ENCODE data around the gene ATP6AP2. TPM values are rescaled to one million over a fixed set of nuclear protein-coding genes. Genes with fewer than 3 reads are reported as not detected.

ATP6AP2 gene
- total and polyA plus RNA-seq, 2 experiments from 2014 or later, result 80.1 to 88.7 TPM

- H3K4me1 Mint-ChIP-seq, result peaks cover 6% of the 10 kb centered on the region; the same call in 1 of the 3 replicates
- no peak for ATAC-seq
- peaks cover 29% of the 10 kb centered on the region for H3K79me2 ChIP-seq (replicated peaks; ENCODE audit: insufficient read depth)
These were observed 1.6 kb upstream of the ATP6AP2 start for GRCh38 chrX:40579141-40579540.

GRCh38 chrX:40579900-40580536 is 752 bp upstream of the ATP6AP2 start:
- no peaks in the 10 kb centered on the region for H3K9me2 ChIP-seq (ENCODE audit: insufficient read depth)
- no peaks in the 10 kb centered on the region for H3K4me1 ChIP-seq (ENCODE audit: insufficient read depth)
- H3K27ac ChIP-seq (ENCODE audit: low read depth), result no peak overlapping the region
- peaks cover 38% of the 10 kb centered on the region for H3K79me2 ChIP-seq (replicated peaks; ENCODE audit: insufficient read depth)
- Mint-ChIP-seq H3K27me3 (ENCODE audit: insufficient read depth, low read depth, poor library complexity) (no peaks in the 10 kb centered on the region), H3K36me3 (ENCODE audit: low read depth) (no peaks in the 10 kb centered on the region), H3K4me1 (peaks cover 6% of the 10 kb centered on the region; the same call in 1 of the 3 replicates), H3K27ac (no peak overlapping the region), H3K4me3 (peak overlapping the region; percentile 83), H3K9me3 (no peaks in the 10 kb centered on the region)
- 0 out of 2 replicates have a peak overlapping the region, but pooled peaks have one; percentile 52 for H2AFZ ChIP-seq
- H3K4me3 ChIP-seq, result peak overlapping the region; percentile 71
- ATAC-seq, result peak; percentile 59
- DNase-seq (ENCODE audit: low spot score), result peak; percentile 51
- peak overlapping the region; percentile 73 for H3K4me2 ChIP-seq
- no peaks in the 10 kb centered on the region for H3K27me3 ChIP-seq (ENCODE audit: insufficient read depth)
- H4K20me1 ChIP-seq (replicated peaks; ENCODE audit: insufficient read depth), result no peaks in the 10 kb centered on the region; the same call in 1 of the 2 replicates
- no peaks in the 10 kb centered on the region for H3K36me3 ChIP-seq (ENCODE audit: insufficient read depth)
- no peaks in the 10 kb centered on the region for H3F3A ChIP-seq (replicated peaks; ENCODE audit: low read depth)
- TF ChIP-seq CTCF (conservative IDR thresholded peaks at IDR 0.05; ENCODE audit: low read depth in 2 of 2) (no peak), REST (IDR thresholded peaks at IDR 0.05; ENCODE audit: unreplicated experiment) (no peak), EZH2 (IDR thresholded peaks at IDR 0.05; ENCODE audit: low read depth, unreplicated experiment) (no peak), JUNB (IDR thresholded peaks at IDR 0.05; ENCODE audit: unreplicated experiment) (no peak), STAT1 (IDR thresholded peaks at IDR 0.05; ENCODE audit: unreplicated experiment) (no peak)

More at GRCh38 chrX:40579141-40579540, 1.6 kb upstream of the ATP6AP2 start:
- Mint-ChIP-seq H3K27ac (no peak overlapping the region), H3K4me3 (no peak overlapping the region), H3K27me3 (ENCODE audit: insufficient read depth, low read depth, poor library complexity) (no peaks in the 10 kb centered on the region), H3K36me3 (ENCODE audit: low read depth) (no peaks in the 10 kb centered on the region), H3K9me3 (no peaks in the 10 kb centered on the region)
- no peak for DNase-seq (ENCODE audit: low spot score)
- Histone ChIP-seq H4K20me1 (replicated peaks; ENCODE audit: insufficient read depth) (no peaks in the 10 kb centered on the region; the same call in 1 of the 2 replicates), H3K27me3 (ENCODE audit: insufficient read depth) (no peaks in the 10 kb centered on the region), H3K4me3 (no peak overlapping the region), H3F3A (replicated peaks; ENCODE audit: low read depth) (no peaks in the 10 kb centered on the region), H2AFZ (no peak overlapping the region), H3K9me2 (ENCODE audit: insufficient read depth) (no peaks in the 10 kb centered on the region), H3K4me1 (ENCODE audit: insufficient read depth) (no peaks in the 10 kb centered on the region), H3K27ac (ENCODE audit: low read depth) (no peak overlapping the region), H3K36me3 (ENCODE audit: insufficient read depth) (no peaks in the 10 kb centered on the region), H3K4me2 (no peak overlapping the region)
- TF ChIP-seq NANOG (IDR thresholded peaks at IDR 0.05; ENCODE audit: borderline replicate concordance), result no peak
- TF ChIP-seq REST (IDR thresholded peaks at IDR 0.05; ENCODE audit: unreplicated experiment), result no peak
